HL-60/S4 treated with phorbol 12-myristate 13-acetate at 8.2 ng/mL for 4 days and 3 days (cell line): Measurements from ENCODE around the gene CPM.
"Not testable (repeated sequence)": the region's sequence is repeated elsewhere in the genome, so short reads cannot be mapped to it uniquely, and the experiment has no call there.

Experiments
- in situ Hi-C: fragments of 300-500 bp; cut with MboI; formaldehyde crosslinking; loops from 2 replicates; pipeline ENCODE4 v1.15.0; 2022; ENCODE audit warnings: low sequenced_read_pairs

The CPM gene

GRCh38 chr12:68855111-68855510 lies 77.9 kb downstream of the CPM start:
- in situ Hi-C loops = loop anchor here (25.0 kb wide), 2 partner anchors 207 to 407 kb away; no protein-coding TSS in a partner anchor

- in situ Hi-C loops = loop anchor here (25.0 kb wide), 2 partner anchors 208 to 408 kb away; no protein-coding TSS in a partner anchor
Observed at GRCh38 chr12:68854554-68854953, 78.4 kb downstream of the CPM start.

GRCh38 chr12:68854078-68854468 lies 78.9 kb downstream of the CPM start:
- in situ Hi-C loops = loop anchor here (25.0 kb wide), 2 partner anchors 208 to 408 kb away; no protein-coding TSS in a partner anchor

- in situ Hi-C loops = loop anchor here (25.0 kb wide), 2 partner anchors 209 to 409 kb away; no protein-coding TSS in a partner anchor
Observed at GRCh38 chr12:68853396-68854077, 79.4 kb downstream of the CPM start.

- in situ Hi-C loops = loop anchor here (25.0 kb wide), 2 partner anchors 211 to 411 kb away; no protein-coding TSS in a partner anchor
Observed at GRCh38 chr12:68851592-68852306, 81.2 kb downstream of the CPM start.

- in situ Hi-C loops = loop anchor here (25.0 kb wide), 2 partner anchors 212 to 412 kb away; no protein-coding TSS in a partner anchor
Observed at GRCh38 chr12:68850390-68850789, 82.6 kb downstream of the CPM start.

- in situ Hi-C loops = no loop called here
Observed at GRCh38 chr12:68846811-68847210, 86.2 kb downstream of the CPM start.

- in situ Hi-C loops = no loop called here
Observed at GRCh38 chr12:68844788-68845695, 87.9 kb downstream of the CPM start.

GRCh38 chr12:68844318-68844745 lies 88.6 kb downstream of the CPM start:
- in situ Hi-C loops = no loop called here

GRCh38 chr12:68842784-68843567 lies 90.0 kb downstream of the CPM start:
- in situ Hi-C loops = no loop called here

- in situ Hi-C loops = no loop called here
Observed at GRCh38 chr12:68842123-68842522, 90.8 kb downstream of the CPM start.

GRCh38 chr12:68841717-68842116 lies 91.3 kb downstream of the CPM start:
- in situ Hi-C loops = no loop called here

GRCh38 chr12:68841175-68841574 lies 91.8 kb downstream of the CPM start:
- in situ Hi-C loops = not testable (repeated sequence)

- in situ Hi-C loops = no loop called here
Observed at GRCh38 chr12:68839183-68840147, 93.5 kb downstream of the CPM start.

GRCh38 chr12:68838046-68838886 lies 94.7 kb downstream of the CPM start:
- in situ Hi-C loops = no loop called here

GRCh38 chr12:68837215-68837614 lies 95.8 kb downstream of the CPM start:
- in situ Hi-C loops = no loop called here

- in situ Hi-C loops = no loop called here
Observed at GRCh38 chr12:68835333-68835908, 97.5 kb downstream of the CPM start.

- in situ Hi-C loops = no loop called here
Observed at GRCh38 chr12:68833508-68833907, 99.5 kb downstream of the CPM start.
